Parathyroid adenoma (tissue), 2 donors: Measurements from ENCODE around the gene ACAP3.

Experiments
- H2AFZ ChIP-seq: fragments of 300-600 bp; sonication (generic); one replicate; pipeline ENCODE4 v1.7.0; 2017; ENCODE audit warnings: antibody characterized with exemption, mild to moderate bottlenecking
- H3K27ac ChIP-seq: fragments of 300-600 bp; sonication (generic); one replicate; pipeline ENCODE4 v1.7.0; 2017
- H3K27me3 ChIP-seq: fragments of 300-600 bp; sonication (generic); one replicate; pipeline ENCODE4 v1.7.0; 2017; ENCODE audit warnings: low read length; ENCODE audit not compliant: control insufficient read depth, insufficient read depth
- H3K36me3 ChIP-seq: fragments of 300-600 bp; sonication (generic); one replicate; pipeline ENCODE4 v1.7.0; 2017; ENCODE audit warnings: low read length; ENCODE audit not compliant: control insufficient read depth, insufficient read depth
- H3K4me1 ChIP-seq: fragments of 300-600 bp; sonication (generic); one replicate; pipeline ENCODE4 v1.7.0; 2017; ENCODE audit warnings: control low read depth
- H3K4me2 ChIP-seq: fragments of 300-600 bp; sonication (generic); one replicate; pipeline ENCODE4 v1.7.0; 2017; ENCODE audit warnings: low read length
- H3K4me3 ChIP-seq: fragments of 300-600 bp; sonication (generic); one replicate; pipeline ENCODE4 v1.7.0; 2017; ENCODE audit warnings: low read depth, low read length
- H3K79me2 ChIP-seq: fragments of 300-600 bp; sonication (generic); one replicate; pipeline ENCODE4 v1.7.0; 2017; ENCODE audit warnings: control low read depth
- H3K9ac ChIP-seq: fragments of 300-600 bp; sonication (generic); one replicate; pipeline ENCODE4 v1.7.0; 2017; ENCODE audit warnings: mild to moderate bottlenecking
- H3K9me3 ChIP-seq: fragments of 300-600 bp; sonication (generic); one replicate; pipeline ENCODE4 v1.7.0; 2017; ENCODE audit warnings: low read length; ENCODE audit not compliant: control insufficient read depth
- CTCF ChIP-seq: fragments of 300-600 bp; sonication (generic); IDR thresholded peaks from one replicate; pipeline ENCODE4 v1.7.0; 2017; ENCODE audit warnings: antibody characterized with exemption, mild to moderate bottlenecking
- donor health status: primary hyperparathyroidism.

Gene ACAP3

GRCh38 chr1:1302006-1302430 lies 5.7 kb downstream of the ACAP3 start:
- no peaks in the 10 kb centered on the region for H3K9me3 ChIP-seq
- no peak for TF ChIP-seq CTCF
- no peaks in the 10 kb centered on the region for H3K36me3 ChIP-seq
- H3K4me2 ChIP-seq: no peak overlapping the region
- H2AFZ ChIP-seq: no peak overlapping the region
- H3K79me2 ChIP-seq: no peaks in the 10 kb centered on the region
- no peak overlapping the region for H3K27ac ChIP-seq
- no peak overlapping the region for H3K9ac ChIP-seq
- H3K4me3 ChIP-seq: no peak overlapping the region
- H3K27me3 ChIP-seq: no peaks in the 10 kb centered on the region
- peaks cover 3% of the 10 kb centered on the region for H3K4me1 ChIP-seq

- H3K9ac ChIP-seq: no peak overlapping the region
- H3K4me3 ChIP-seq: no peak overlapping the region
- no peaks in the 10 kb centered on the region for H3K36me3 ChIP-seq
- no peaks in the 10 kb centered on the region for H3K79me2 ChIP-seq
- H3K27me3 ChIP-seq: no peaks in the 10 kb centered on the region
- no peak overlapping the region for H3K27ac ChIP-seq
- TF ChIP-seq CTCF: no peak
- no peak overlapping the region for H3K4me2 ChIP-seq
- H2AFZ ChIP-seq: no peak overlapping the region
- no peaks in the 10 kb centered on the region for H3K9me3 ChIP-seq
- H3K4me1 ChIP-seq: peaks cover 3% of the 10 kb centered on the region
Observed at GRCh38 chr1:1300352-1300739, 7.4 kb downstream of the ACAP3 start.

- TF ChIP-seq CTCF: no peak
- Histone ChIP-seq H3K4me2 (no peak overlapping the region), H3K4me1 (no peaks in the 10 kb centered on the region), H3K4me3 (no peak overlapping the region), H3K36me3 (no peaks in the 10 kb centered on the region), H2AFZ (no peak overlapping the region), H3K9ac (no peak overlapping the region), H3K27me3 (no peaks in the 10 kb centered on the region), H3K79me2 (no peaks in the 10 kb centered on the region), H3K27ac (no peak overlapping the region), H3K9me3 (no peaks in the 10 kb centered on the region)
Observed at GRCh38 chr1:1299686-1300351, 7.9 kb downstream of the ACAP3 start.

GRCh38 chr1:1298861-1299685 lies 8.7 kb downstream of the ACAP3 start:
- Histone ChIP-seq H3K4me3 (no peak overlapping the region), H3K27me3 (no peaks in the 10 kb centered on the region), H3K9me3 (no peaks in the 10 kb centered on the region), H3K27ac (no peak overlapping the region), H3K4me1 (no peaks in the 10 kb centered on the region), H3K36me3 (no peaks in the 10 kb centered on the region), H3K79me2 (no peaks in the 10 kb centered on the region), H3K4me2 (no peak overlapping the region), H2AFZ (no peak overlapping the region), H3K9ac (no peak overlapping the region)
- TF ChIP-seq CTCF: no peak
